ENCODE data around the gene CCDC187.
A peak's percentile ranks its signal among the peaks of the same experiment; 100 is the strongest.

CCDC187 gene

GRCh38 chr9:136204838-136205706, 98.8 kb downstream of the CCDC187 start, which contains the start of gene LHX3:
Gene LHX3 (minus strand): TSS chr9:136205128. CDS start chr9:136205012, 116 bp downstream.
- DNase-seq (ENCODE audit: low spot score) = peak; percentile 39

- no peak for DNase-seq (ENCODE audit: low spot score)
Observed at GRCh38 chr9:136204145-136204805, 99.6 kb downstream of the CCDC187 start.

GRCh38 chr9:136203408-136204144, 100.3 kb downstream of the CCDC187 start:
- no peak for DNase-seq (ENCODE audit: low spot score)

GRCh38 chr9:136202454-136203407, 101.2 kb downstream of the CCDC187 start:
- no peak for DNase-seq (ENCODE audit: low spot score)

GRCh38 chr9:136201609-136202453, 102.1 kb downstream of the CCDC187 start:
- DNase-seq (ENCODE audit: low spot score) = no peak

- DNase-seq (ENCODE audit: low spot score) = no peak
Observed at GRCh38 chr9:136201174-136201573, 102.7 kb downstream of the CCDC187 start.

GRCh38 chr9:136200424-136200823, 103.5 kb downstream of the CCDC187 start:
- DNase-seq (ENCODE audit: low spot score) = no peak
